ENCODE measurements around the gene ACTRT2. TPM values are rescaled to one million over a fixed set of nuclear protein-coding genes. Genes with fewer than 3 reads are reported as not detected.

The ACTRT2 gene
- total and polyA plus RNA-seq, 2 of the 8 experiments (the other 6 are each of a cell fraction or from before 2014, with no cell fraction given): not detected

DNA sequence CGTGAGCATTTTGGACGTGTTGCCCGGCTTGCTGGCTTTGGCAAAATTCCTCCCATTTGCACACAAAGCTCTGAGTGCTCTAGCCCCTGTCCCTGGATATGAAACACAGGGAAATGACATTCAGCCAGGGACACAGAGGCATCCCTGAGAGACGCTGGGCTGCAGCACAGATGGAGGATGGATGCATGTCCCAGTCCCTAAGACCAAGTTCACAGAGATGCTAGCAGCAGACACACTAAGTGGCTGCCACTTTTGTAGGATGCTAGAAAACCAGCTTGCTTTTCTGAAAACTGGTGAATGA lies 12.5 kb downstream of the ACTRT2 start:
- Histone ChIP-seq H3K18ac (ENCODE audit: extremely low read depth, low read length) (no peak overlapping the region), H3K36me3 (ENCODE audit: control insufficient read depth in 2 of 4, insufficient read depth in 4 of 4, low read length in 3 of 4) (no peaks in the 10 kb centered on the region; a peak in 1 of 8 replicates), H2BK15ac (ENCODE audit: low read length) (no peak overlapping the region), H3K79me2 (ENCODE audit: control insufficient read depth in 1 of 2, insufficient read depth in 2 of 2, low read length in 2 of 2) (no peaks in the 10 kb centered on the region), H3K23ac (ENCODE audit: insufficient read length) (no peak overlapping the region), H3K27me3 (replicated peaks in 1 of 4; ENCODE audit: control insufficient read depth in 3 of 4, extremely low read depth in 1 of 4, insufficient read depth in 3 of 4, low read length in 3 of 4) (no peaks in the 10 kb centered on the region), H2BK12ac (ENCODE audit: low read depth, low read length) (no peak overlapping the region), H3K4me3 (ENCODE audit: extremely low read depth in 1 of 4, insufficient read depth in 2 of 4, low read depth in 3 of 4, low read length in 4 of 4) (no peak overlapping the region), H2AK5ac (ENCODE audit: low read depth, low read length) (no peak overlapping the region), H3K4me2 (ENCODE audit: insufficient read depth in 1 of 2, low read depth in 2 of 2, low read length in 2 of 2) (no peak overlapping the region), H2AFZ (ENCODE audit: low read length) (no peak overlapping the region), H2BK20ac (ENCODE audit: low read length) (no peak overlapping the region), H3K27ac (ENCODE audit: low read depth, low read length) (no peak overlapping the region), H4K91ac (replicated peaks; ENCODE audit: insufficient read length, low read length) (no peak overlapping the region), H3K79me1 (ENCODE audit: low read depth, low read length) (no peaks in the 10 kb centered on the region), H2BK120ac (replicated peaks; ENCODE audit: low read depth, low read length) (no peak overlapping the region), H3K9me3 (ENCODE audit: insufficient read depth in 2 of 2, low read depth in 1 of 2, low read length in 1 of 2) (peaks cover 72 to 100% of the 10 kb centered on the region in 2 experiments), H2BK5ac (ENCODE audit: low read depth, low read length) (no peak overlapping the region), H3K9ac (replicated peaks in 1 of 4; ENCODE audit: extremely low read depth in 1 of 4, low read depth in 3 of 4, low read length in 3 of 4) (no peak overlapping the region), H3K56ac (replicated peaks; ENCODE audit: insufficient read length, low read depth, low read length) (no peak overlapping the region), H4K8ac (ENCODE audit: extremely low read depth, insufficient read depth, low read length) (no peak overlapping the region), H3K4me1 (replicated peaks in 1 of 4; ENCODE audit: control insufficient read depth in 3 of 4, insufficient read depth in 4 of 4, low read length in 3 of 4) (no peaks in the 10 kb centered on the region; a peak in 1 of 7 replicates), H3K23me2 (ENCODE audit: low read depth, low read length) (no peaks in the 10 kb centered on the region), H4K20me1 (replicated peaks in 1 of 2; ENCODE audit: control insufficient read depth in 1 of 2, insufficient read depth in 2 of 2, low read length in 2 of 2) (no peaks in the 10 kb centered on the region), H4K5ac (ENCODE audit: insufficient read length, low read depth, low read length) (no peak overlapping the region), H3K4ac (replicated peaks; ENCODE audit: insufficient read length, low read depth, low read length) (no peak overlapping the region), H3K14ac (ENCODE audit: insufficient read length) (no peak overlapping the region)
- no peak for DNase-seq (ENCODE audit: low read depth in 1 of 2, low spot score in 2 of 2)
- no peak for FAIRE-seq
- POLR2A ChIA-PET (ENCODE audit: partially characterized antibody): no interaction called here
- 82% methylated on average over 4 of the region's 4 CpGs; no CpG with 5 or more reads in 1 of the 2 experiments for WGBS, 2 experiments (ENCODE audit: extremely low coverage in 1 of 2, insufficient coverage in 1 of 2, insufficient read length in 1 of 2, insufficient replicate concordance in 2 of 2, low coverage in 1 of 2, low lambda C conversion rate in 2 of 2, missing lambda C conversion rate in 1 of 2)
- CTCF ChIA-PET (ENCODE audit: partially characterized antibody): no interaction called here
- TF ChIP-seq, protein P1, sequence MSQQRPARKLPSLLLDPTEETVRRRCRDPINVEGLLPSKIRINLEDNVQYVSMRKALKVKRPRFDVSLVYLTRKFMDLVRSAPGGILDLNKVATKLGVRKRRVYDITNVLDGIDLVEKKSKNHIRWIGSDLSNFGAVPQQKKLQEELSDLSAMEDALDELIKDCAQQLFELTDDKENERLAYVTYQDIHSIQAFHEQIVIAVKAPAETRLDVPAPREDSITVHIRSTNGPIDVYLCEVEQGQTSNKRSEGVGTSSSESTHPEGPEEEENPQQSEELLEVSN (IDR thresholded peaks at IDR 0.05): no peak
- TF ChIP-seq, protein P2, sequence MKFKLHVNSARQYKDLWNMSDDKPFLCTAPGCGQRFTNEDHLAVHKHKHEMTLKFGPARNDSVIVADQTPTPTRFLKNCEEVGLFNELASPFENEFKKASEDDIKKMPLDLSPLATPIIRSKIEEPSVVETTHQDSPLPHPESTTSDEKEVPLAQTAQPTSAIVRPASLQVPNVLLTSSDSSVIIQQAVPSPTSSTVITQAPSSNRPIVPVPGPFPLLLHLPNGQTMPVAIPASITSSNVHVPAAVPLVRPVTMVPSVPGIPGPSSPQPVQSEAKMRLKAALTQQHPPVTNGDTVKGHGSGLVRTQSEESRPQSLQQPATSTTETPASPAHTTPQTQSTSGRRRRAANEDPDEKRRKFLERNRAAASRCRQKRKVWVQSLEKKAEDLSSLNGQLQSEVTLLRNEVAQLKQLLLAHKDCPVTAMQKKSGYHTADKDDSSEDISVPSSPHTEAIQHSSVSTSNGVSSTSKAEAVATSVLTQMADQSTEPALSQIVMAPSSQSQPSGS (IDR thresholded peaks at IDR 0.05; ENCODE audit: low read length): no peak
- TF ChIP-seq HDAC2 (IDR thresholded peaks at IDR 0.05; ENCODE audit: borderline replicate concordance in 1 of 2, low read depth in 2 of 2, low read length in 2 of 2) (no peak), JUND (IDR thresholded peaks at IDR 0.05; ENCODE audit: low read length) (no peak), GTF2F1 (IDR thresholded peaks at IDR 0.05; ENCODE audit: borderline replicate concordance, low read depth, low read length) (no peak), POLR2AphosphoS5 (IDR thresholded peaks at IDR 0.05; ENCODE audit: low read depth, low read length) (no peak), SP4 (IDR thresholded peaks at IDR 0.05; ENCODE audit: low read length) (no peak), SUZ12 (IDR thresholded peaks at IDR 0.05; ENCODE audit: low read length) (no peak), RBBP5 (IDR thresholded peaks at IDR 0.05; ENCODE audit: borderline replicate concordance, low read depth, low read length) (no peak)
- TF ChIP-seq, protein P3, sequence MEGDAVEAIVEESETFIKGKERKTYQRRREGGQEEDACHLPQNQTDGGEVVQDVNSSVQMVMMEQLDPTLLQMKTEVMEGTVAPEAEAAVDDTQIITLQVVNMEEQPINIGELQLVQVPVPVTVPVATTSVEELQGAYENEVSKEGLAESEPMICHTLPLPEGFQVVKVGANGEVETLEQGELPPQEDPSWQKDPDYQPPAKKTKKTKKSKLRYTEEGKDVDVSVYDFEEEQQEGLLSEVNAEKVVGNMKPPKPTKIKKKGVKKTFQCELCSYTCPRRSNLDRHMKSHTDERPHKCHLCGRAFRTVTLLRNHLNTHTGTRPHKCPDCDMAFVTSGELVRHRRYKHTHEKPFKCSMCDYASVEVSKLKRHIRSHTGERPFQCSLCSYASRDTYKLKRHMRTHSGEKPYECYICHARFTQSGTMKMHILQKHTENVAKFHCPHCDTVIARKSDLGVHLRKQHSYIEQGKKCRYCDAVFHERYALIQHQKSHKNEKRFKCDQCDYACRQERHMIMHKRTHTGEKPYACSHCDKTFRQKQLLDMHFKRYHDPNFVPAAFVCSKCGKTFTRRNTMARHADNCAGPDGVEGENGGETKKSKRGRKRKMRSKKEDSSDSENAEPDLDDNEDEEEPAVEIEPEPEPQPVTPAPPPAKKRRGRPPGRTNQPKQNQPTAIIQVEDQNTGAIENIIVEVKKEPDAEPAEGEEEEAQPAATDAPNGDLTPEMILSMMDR (IDR thresholded peaks at IDR 0.05; ENCODE audit: control extremely low read depth in 1 of 3, insufficient read depth in 1 of 3, low read depth in 1 of 3, low read length in 3 of 3): no peak

Measured in H1 (cell line).